Measurements from ENCODE around the gene PROM1.

Gene PROM1

GRCh38 chr4:16104520-16104919, 20.7 kb upstream of the PROM1 start:
- no peak for DNase-seq

DNA sequence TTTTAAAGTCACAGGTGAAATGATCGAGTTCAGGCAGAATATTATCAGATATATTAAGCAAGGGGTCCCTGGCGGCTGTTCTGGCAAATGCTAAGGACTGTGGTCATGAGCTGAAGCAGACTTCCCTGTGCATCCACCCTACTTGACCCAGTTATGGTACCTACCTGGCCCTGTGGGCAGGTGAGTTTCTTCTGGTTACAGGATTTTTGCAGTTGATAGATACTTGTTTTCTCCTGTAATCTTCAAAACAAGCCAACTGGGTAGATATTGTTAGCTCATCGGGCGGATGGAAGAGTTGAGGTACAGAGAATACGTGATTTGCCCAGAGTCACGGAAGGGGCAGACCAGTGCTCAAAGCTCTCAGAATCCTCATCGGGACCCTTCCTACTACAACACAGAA, 18.5 kb upstream of the PROM1 start:
- DNase-seq, result no peak

- DNase-seq, result no peak
These were observed 17.0 kb upstream of the PROM1 start for GRCh38 chr4:16100833-16101232.

DNA sequence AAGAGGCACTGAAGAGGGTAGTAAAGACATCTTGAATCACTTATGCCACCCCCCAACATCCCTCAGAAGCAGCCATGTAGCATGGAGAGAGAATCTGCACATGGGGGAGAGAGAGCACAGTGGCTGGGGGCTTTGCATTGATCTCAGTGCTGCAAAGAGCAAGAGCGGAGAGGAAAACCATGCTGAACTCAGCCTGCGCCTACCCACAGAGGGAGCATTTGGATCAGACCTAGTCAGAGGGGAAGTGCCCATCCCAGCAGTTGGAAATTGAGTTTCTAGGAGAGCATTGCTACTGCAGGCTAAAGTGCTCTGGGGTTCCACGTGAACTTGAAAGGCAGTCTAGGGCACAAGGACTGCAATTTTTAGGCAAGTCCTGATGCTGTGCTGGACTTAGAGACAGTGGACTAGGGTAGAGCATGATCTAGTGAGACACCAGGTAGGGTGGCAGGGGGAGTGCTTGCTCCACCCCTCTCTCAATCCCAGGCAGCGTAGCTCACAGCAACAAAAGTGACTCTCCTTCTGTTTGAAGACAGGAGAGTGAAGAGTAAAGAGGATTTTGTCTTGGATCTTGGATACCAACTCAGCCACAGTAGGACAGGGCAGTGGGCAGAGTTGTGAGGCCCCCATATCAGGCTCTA, 9.0 kb upstream of the PROM1 start:
- DNase-seq, result no peak

DNA sequence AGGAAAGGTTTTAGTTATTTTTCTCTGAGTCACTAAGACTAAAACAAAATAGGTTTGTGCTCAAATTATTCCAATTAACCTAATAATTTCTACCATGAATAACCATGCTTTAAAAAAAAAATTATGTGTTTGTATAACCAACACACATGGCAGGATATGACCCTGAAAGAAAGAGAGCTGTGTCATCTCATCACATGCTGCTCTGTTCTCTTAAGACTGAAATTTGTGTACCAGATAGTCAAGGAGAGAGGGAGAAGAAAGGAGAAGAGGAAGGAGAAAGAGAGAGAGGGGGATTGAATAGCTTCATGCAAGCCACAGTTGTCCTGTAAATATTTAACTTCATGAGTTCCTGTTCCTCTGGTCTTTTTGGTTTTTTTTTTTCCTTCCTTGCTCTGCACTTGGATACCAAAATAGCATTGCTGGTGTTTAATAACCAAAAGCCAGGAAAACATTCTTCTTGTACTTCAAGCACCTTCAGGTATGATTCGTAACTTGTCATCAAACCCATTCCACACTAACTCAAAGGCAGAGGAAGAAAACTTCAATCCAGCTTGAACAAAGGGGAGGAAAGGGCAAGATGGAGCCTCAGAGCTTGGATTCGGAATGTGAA, 6.4 kb upstream of the PROM1 start:
- no peak for DNase-seq

DNA sequence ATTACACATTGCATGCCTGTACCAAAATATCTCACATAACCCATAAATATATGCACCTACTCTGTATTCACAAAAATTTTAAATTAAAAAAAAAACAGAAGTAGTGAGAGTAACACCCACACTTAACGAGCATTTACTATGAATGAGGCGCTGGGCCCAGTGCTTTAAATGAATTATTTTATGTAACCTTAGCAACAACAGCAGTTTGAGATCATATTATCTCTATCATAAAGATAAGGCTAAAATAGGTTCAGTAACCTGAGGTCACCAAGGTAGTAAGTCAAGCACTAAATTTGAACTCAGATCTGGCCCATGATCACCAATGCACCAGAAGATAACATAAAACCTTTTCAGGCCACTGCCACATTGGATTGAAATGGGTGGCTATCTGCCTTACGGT, 5.3 kb upstream of the PROM1 start:
- DNase-seq, result no peak

GRCh38 chr4:16088601-16089000, 4.8 kb upstream of the PROM1 start:
- no peak for DNase-seq

- no peak for DNase-seq
These were observed 2.0 kb upstream of the PROM1 start for GRCh38 chr4:16085822-16086221.

- DNase-seq, result peak; percentile 19
These were observed 1.2 kb downstream of the PROM1 start for GRCh38 chr4:16082426-16083240.

GRCh38 chr4:16082041-16082425, 1.8 kb downstream of the PROM1 start:
- DNase-seq, result no peak

DNA sequence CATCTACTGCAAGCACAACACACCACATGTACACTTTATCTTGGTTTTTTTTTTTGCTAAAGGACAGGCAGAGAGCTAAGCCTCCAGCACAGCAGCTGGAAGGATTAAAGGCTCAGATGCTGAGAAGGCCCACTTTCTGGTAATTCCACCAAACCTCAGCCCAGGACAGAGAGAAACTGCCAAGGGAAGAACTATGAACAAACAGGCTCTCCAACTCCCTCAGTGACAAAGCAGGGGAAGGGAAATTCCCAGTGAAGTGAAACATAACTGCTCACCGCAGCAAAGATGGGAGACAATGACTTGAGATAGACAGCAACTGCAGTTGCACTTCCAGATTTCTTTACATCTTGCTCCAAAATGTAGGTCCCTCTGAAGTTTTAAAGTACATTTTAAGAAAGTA, 4.8 kb downstream of the PROM1 start:
- no peak for DNase-seq

DNA sequence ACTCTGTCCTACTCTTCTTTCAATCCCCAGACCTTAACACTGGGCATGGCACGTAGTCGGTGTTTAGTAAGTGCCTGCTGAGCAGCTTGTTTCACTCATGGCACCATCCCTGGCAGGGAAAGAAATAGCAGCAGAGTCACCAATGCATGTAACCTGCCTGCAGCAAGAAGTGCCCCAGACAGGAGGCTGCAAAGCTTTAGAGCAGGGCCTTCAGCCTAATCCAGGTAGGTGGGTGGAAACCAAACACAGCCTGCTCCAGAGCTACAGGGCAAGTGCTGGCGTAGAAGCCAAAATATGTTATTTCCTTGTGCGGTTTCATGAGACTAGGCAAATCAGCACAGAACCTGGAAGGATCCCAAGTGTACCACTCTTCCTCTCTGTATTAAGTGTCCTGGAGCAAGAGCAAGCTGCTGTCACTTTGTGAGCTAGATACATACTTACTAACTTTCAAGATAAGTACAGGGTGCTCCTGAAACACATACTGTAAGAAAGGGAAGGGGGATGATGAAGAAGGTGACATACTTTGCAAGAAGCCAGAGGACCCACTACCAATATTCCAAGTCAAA, 5.5 kb downstream of the PROM1 start:
- DNase-seq, result no peak

DNA sequence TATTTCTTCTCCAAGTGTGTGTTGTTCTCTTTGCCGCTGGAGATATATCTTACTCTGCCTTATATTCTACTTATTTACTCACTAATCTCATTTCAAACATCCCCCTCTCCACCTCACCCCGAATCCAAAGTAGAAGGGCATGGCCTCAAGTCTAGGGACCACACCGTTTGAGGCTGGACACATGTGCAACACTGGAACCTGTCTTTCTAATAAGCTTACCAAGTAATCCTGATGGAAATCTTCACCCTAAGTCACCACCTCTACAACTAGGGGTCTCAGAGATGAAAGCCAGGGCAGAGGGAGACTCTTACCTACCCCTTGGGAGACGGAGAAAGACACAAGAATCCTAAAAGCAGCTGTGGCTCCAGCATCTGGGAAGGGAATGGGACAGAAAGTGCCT, 6.0 kb downstream of the PROM1 start:
- no peak for DNase-seq

- DNase-seq, result no peak
These were observed 7.7 kb downstream of the PROM1 start for GRCh38 chr4:16075975-16076757.

DNA sequence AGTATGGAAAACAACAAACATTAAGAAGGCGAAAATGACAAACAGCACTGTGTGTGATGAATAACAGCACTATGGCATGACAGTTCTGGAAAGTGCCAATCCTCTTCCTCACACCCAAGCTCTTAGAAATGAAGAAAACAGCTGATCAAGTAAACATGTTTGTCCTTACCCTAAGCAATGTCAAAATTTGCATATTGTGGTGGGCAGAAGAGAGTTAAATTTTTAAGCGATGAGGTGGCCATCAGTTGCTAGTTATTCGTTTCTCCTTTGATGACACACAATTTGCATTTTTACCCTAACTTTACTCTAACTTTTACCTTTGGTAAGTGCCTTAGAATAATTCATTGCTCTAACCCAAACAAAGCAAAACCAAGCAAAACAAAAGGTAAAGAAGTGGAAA, 8.8 kb downstream of the PROM1 start:
- DNase-seq, result no peak

GRCh38 chr4:16072168-16072567, 11.7 kb downstream of the PROM1 start:
- no peak for DNase-seq

- DNase-seq, result no peak
These were observed 13.6 kb downstream of the PROM1 start for GRCh38 chr4:16070203-16070602.

DNA sequence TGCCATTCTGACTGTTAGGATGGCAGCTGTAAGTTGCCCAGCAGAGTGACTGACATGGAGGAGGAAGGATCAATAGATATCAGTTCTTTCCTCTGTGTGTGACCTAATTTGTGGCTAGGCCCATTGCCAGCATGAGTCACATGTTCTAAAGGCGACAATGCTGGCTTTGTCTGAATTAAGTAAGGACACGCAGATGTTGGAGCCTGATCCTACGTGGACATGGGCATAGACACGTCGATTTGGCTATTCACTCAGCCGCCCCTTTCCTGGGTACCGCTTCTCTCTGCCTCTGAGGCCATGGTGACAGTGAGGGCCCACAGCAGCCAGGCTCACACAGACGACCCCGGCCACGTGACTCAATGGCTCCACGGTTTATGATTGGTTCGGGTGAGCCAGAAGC, 16.3 kb downstream of the PROM1 start:
- no peak for DNase-seq

- no peak for DNase-seq
These were observed 17.2 kb downstream of the PROM1 start for GRCh38 chr4:16066586-16067128.

- DNase-seq, result no peak
These were observed 18.8 kb downstream of the PROM1 start for GRCh38 chr4:16065066-16065465.

DNA sequence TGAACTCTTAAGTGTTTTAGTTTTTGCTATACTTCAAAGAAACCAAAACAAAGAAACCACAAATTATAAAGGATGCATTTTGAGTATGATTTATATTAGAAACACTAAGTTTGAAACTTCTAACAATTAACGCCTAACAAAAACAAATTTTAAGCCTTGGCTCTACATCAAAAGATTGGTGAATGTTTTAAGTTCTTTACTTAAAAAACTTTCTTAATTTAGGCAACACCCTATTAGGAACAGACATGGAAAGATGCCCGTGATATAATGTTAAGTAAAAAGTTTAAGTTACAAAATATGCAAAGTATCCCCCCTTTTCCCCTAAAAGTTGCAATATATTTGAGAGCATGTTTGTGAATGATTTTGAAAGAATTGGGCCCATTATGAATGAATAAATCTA, 21.2 kb downstream of the PROM1 start:
- no peak for DNase-seq

DNA sequence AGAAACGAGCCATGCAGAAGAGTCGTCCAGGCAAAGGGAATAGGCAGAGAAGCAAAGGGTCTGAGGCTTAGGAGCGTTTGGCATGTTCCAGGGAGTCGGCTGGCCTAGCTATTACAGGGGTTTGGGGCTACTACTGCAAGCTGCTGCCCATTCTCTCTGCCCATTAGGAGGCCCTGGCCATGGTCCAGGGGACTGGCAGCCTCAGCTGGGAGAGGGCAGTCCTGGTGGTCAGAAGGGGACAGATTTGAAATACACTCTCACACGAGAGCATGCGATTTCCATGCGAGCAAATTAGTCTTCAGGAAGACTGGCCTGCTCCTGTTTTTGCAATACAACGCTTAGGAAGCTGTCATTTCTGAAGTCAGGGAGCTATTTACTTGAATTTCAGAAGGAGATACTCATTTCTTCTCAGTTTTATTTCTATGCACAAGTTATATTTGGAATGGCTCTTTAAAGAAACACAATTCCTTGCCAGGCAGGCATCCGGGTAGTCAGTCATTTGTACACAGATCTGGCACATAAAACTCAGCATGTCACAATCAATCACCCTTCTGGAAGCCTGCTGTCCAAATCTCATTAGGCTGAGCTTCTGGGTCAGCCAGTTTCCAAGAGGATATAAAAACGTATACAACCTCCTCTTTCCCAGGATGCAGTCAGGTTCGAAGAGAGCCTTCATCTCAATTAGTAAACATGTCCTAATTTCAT, 27.0 kb downstream of the PROM1 start:
- no peak for DNase-seq
